EL (cell line): ENCODE results near the gene STAC3.

Experiments
- DNase-seq: peaks from one replicate; pipeline ENCODE4 v3.0.0-alpha.2; 2016

STAC3 gene

GRCh38 chr12:57235728-57236131 is 15.3 kb downstream of the STAC3 start:
- no peak for DNase-seq

- no peak for DNase-seq
These were observed 15.8 kb downstream of the STAC3 start for GRCh38 chr12:57235017-57235727.

DNA sequence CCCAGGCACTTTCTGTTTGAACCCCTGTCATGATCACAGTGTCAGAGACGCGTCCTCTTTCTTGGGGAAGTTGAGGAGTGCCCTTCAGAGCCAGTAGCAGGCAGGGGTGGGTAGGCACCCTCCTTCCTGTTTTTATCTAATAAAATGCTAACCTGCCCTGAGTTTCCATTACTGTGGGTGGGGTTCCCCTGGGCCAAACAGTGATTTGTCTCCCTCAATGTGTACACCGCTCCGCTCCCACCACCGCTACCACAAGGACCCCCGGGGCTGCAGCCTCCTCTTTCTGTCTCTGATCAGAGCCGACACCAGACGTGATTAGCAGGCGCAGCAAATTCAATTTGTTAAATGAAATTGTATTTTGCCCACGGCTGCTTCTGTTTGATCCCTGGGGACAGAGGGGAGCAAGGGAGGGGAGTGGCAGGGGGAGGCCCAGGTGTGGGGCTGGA is 16.4 kb downstream of the STAC3 start:
- no peak for DNase-seq

DNA sequence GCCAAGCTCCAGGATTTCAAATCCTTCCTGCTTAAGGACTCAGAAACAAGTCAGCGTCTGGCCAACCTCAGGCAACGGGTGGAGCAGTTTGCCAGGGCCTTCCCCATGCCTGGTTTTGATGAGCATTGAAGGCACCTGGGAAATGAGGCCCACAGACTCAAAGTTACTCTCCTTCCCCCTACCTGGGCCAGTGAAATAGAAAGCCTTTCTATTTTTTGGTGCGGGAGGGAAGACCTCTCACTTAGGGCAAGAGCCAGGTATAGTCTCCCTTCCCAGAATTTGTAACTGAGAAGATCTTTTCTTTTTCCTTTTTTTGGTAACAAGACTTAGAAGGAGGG is 16.8 kb downstream of the STAC3 start:
- no peak for DNase-seq

GRCh38 chr12:57233357-57234232 is 17.4 kb downstream of the STAC3 start:
- DNase-seq: no peak

DNA sequence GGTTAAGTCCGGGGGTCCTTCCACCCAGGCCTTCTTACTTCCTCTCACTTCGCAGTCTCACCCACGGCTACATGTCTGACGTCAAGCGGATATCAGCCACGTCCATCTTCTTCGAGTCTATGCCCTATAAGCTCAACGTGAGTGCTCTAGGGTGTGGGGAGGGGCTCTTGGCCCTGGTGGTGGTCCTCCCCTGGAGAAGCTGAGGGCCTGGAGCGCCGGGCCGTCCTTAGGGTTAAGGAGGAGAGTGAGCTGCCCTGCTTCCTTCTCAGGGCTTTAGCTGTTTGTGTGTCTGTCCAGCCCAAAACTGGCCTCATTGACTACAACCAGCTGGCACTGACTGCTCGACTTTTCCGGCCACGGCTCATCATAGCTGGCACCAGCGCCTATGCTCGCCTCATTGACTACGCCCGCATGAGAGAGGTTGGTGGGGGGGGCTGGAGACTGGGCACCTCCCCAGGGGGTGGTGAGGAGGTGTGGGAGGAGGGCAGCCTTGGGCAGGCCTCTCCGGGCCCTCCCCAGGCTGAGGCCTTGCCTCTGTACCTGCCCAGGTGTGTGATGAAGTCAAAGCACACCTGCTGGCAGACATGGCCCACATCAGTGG is 18.7 kb downstream of the STAC3 start:
- DNase-seq: no peak

GRCh38 chr12:57231276-57232021 is 19.5 kb downstream of the STAC3 start:
- no peak for DNase-seq

DNA sequence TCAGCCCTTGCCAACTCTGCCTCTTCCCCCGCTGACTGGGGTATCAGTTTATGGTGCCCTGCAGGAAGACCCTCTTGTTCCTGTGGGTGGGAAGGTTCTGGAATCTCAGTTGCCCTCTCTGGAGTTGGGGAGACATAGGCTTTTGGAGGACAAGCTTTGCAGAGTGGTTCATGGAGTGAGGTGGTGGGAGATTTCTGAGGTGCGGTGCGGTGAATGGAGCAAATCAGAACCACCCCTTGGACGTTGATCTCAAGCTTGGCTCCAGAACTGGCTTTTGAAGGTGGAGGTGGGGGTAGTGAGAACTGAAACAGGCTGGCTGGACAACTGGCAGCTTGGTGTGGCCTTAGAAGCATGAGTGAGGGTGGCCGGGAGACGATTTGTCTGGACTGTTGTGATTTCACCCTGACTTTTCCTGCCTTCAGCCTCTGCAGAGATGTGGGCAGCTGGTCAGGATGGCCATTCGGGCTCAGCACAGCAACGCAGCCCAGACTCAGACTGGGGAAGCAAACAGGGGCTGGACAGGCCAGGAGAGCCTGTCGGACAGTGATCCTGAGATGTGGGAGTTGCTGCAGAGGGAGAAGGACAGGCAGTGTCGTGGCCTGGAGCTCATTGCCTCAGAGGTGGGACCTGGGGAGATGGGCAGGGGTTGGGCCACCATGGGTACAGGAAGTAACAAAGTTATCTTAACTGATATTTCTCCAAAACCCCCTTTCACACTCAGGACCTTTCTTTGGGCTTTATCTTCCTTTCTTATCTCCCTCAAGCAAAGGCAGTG is 20.4 kb downstream of the STAC3 start:
- no peak for DNase-seq

GRCh38 chr12:57229634-57230380 is 21.2 kb downstream of the STAC3 start, which contains the start of gene SHMT2:
Gene SHMT2 (plus strand): TSS chr12:57229711. CDS start chr12:57229779, 68 bp downstream.
- DNase-seq: peak; percentile 96

GRCh38 chr12:57229046-57229633 is 21.8 kb downstream of the STAC3 start:
- no peak for DNase-seq

DNA sequence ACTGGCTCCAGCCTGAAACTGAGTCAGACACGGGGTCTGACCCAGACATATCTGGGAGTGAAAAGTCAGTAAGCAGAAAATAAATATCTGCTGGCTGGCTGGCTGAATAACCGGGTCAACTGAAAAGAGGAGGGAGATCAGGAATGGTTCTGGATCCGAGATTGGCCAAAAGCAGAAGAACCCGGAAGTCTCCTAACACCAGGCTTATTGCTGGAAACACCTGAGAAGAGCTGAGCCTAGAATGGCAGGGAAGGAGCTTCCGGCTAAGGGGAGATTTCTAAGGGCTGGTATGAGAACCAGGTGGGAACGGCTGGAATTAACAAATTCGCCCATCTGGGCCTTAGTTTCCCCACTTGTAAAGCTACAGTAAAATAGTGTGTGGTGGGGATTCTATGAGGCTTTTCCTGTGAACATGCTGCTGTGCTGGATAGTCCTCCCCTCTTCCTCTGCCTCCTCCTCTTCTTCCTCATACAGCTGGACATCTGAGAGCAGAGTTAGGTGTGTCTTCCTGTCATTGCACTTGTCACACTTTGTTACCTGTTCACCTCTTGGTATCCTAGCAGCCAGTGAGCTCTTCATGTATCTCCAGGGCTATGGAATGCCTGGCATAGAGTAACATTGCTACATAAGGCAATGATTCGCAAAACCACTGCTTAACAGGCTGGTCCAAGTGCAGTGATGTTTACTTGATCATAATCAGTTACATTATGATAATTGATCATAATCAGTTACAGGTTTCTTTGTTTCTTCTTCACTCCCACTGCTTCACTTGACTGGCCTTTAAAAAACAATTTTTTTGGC is 23.5 kb downstream of the STAC3 start:
- DNase-seq: no peak

- no peak for DNase-seq
These were observed 24.2 kb downstream of the STAC3 start for GRCh38 chr12:57226588-57227314.

- no peak for DNase-seq
These were observed 25.2 kb downstream of the STAC3 start for GRCh38 chr12:57225680-57226210.

DNA sequence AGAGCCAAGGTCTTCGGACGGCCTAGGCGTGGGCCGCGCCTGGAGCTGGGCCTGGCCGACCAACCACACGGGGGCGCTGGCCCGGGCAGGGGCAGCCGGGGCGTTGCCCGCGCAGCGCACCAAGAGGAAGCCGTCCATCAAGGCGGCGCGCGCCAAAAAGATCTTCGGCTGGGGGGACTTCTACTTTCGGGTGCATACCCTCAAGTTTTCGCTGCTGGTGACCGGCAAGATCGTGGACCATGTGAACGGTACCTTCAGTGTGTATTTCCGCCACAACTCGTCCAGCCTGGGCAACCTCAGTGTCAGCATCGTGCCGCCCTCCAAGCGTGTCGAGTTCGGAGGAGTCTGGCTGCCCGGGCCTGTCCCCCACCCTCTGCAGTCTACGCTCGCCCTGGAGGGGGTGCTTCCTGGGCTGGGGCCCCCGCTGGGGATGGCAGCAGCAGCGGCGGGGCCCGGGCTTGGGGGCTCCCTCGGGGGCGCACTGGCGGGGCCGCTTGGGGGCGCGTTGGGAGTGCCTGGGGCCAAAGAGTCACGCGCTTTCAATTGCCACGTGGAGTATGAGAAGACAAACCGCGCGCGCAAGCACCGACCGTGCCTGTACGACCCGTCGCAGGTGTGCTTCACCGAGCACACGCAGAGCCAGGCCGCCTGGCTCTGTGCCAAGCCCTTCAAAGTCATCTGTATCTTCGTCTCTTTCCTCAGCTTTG is 25.9 kb downstream of the STAC3 start:
- DNase-seq: no peak

- DNase-seq: no peak
These were observed 26.6 kb downstream of the STAC3 start for GRCh38 chr12:57224278-57224972.

- DNase-seq: no peak
These were observed 27.5 kb downstream of the STAC3 start for GRCh38 chr12:57223191-57224165.
